ENCODE results near the gene SDK1.

- no peak for TF ChIP-seq EZH2 (IDR thresholded peaks at IDR 0.05; ENCODE audit: insufficient read depth, poor library complexity, severe bottlenecking)
- no peak for TF ChIP-seq EZH2phosphoT487 (IDR thresholded peaks at IDR 0.05; ENCODE audit: insufficient read depth, low read depth)
Measured at GRCh38 chr7:3978839-3979238, 677.8 kb downstream of the SDK1 start.

Data from GM23248 (cell line).